Activated naive CD8-positive, alpha-beta T cell treated with anti-CD3 and anti-CD28 coated beads, Interleukin-2, amount 50 U/mL, for 24 hours (primary cell): ENCODE measurements around the gene TMEM242.

Experiments
- ATAC-seq: fragments of 150-1000 bp; cut with Tn5 transposase; one replicate; pipeline ENCODE4 v1.10.0; 2021
- DNase-seq: peaks from one replicate; pipeline ENCODE4 v3.0.0; 2021
- H3K27ac Mint-ChIP-seq: one replicate; pipeline ENCODE4 v1.8.0; 2021; ENCODE audit warnings: mild to moderate bottlenecking, mixed read lengths
- H3K27me3 Mint-ChIP-seq: one replicate; pipeline ENCODE4 v1.8.0; 2021; ENCODE audit warnings: mixed read lengths
- H3K36me3 Mint-ChIP-seq: one replicate; pipeline ENCODE4 v1.8.0; 2021; ENCODE audit warnings: low read depth, mixed read lengths
- H3K4me1 Mint-ChIP-seq: one replicate; pipeline ENCODE4 v1.8.0; 2021; ENCODE audit warnings: mixed read lengths
- H3K4me3 Mint-ChIP-seq: one replicate; pipeline ENCODE4 v1.8.0; 2021; ENCODE audit warnings: mild to moderate bottlenecking, moderate library complexity, mixed read lengths
- H3K9me3 Mint-ChIP-seq: one replicate; pipeline ENCODE4 v1.8.0; 2021; ENCODE audit warnings: mixed read lengths

Gene TMEM242

DNA sequence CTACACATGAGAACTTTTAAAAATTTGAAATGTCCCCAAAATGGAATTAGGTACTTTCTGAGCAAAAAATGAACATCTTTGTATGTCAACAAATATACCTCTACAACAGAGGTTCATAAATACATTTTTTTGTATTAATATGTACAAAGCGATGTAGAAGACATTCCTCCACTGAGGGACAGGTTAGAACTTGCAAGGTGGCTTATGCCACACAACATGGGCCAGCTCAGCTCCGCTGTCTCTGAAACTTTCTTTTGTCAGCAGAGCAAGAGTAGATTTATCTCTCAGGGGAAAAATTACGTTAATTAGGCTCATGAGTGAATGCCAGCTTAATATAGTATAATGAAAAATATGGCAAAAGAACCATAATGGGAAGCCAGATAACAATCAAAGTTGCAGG lies 10.6 kb upstream of the TMEM242 start:
- Mint-ChIP-seq H3K4me1 (no peaks in the 10 kb centered on the region), H3K9me3 (no peaks in the 10 kb centered on the region)
- ATAC-seq: no peak

DNA sequence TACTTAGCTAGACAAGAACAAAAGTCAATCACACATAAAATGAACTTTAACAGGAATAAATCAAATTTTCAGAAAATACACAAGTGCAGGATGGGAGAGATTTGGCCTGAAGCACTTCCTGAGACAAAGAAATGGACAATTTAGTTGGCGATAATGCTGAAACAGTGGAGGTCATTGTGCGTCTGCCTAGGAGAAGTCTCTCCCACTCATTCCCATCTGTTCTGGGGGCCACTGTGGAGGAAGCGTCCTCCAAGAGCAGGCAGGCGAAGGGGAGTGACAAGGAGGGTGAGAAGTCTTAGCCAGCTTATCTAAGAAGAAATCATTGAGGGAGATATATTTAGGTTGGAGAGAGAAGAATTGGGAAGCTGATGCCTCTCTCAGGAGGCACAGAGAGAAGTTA lies 10.2 kb upstream of the TMEM242 start:
- no peaks in the 10 kb centered on the region for H3K9me3 Mint-ChIP-seq
- no peaks in the 10 kb centered on the region for H3K4me1 Mint-ChIP-seq
- H3K27me3 Mint-ChIP-seq: peaks cover 46% of the 10 kb centered on the region
- no peaks in the 10 kb centered on the region for H3K36me3 Mint-ChIP-seq
- no peak overlapping the region for H3K27ac Mint-ChIP-seq
- no peak overlapping the region for H3K4me3 Mint-ChIP-seq
- ATAC-seq (no peak), DNase-seq (no peak)

More for the DNA sequence above, 10.6 kb upstream of the TMEM242 start:
- peaks cover 47% of the 10 kb centered on the region for H3K27me3 Mint-ChIP-seq
- no peak overlapping the region for H3K4me3 Mint-ChIP-seq
- no peaks in the 10 kb centered on the region for H3K36me3 Mint-ChIP-seq
- H3K27ac Mint-ChIP-seq: no peak overlapping the region
- DNase-seq: no peak

DNA sequence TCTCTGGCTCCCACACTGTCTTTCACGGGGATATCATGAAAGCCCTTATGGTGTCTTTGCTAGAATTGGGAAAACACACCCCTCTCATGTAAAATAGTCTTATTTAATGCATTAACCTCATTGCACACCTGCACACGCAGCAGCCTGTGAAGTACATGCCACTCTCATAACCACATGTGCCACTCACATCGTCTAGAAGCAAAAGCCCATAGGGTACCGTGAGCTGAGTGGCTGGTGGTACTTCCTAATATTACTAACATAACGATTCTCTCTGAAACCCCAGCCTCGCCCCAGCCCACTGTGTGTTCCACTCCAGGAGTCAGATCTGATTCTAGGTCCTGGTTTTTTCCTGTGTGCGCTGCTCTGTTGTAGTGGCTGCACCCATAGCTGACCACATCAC lies 9.5 kb upstream of the TMEM242 start:
- DNase-seq (no peak), ATAC-seq (no peak)
- Mint-ChIP-seq H3K9me3 (no peaks in the 10 kb centered on the region), H3K27me3 (peaks cover 51% of the 10 kb centered on the region), H3K4me1 (peaks cover 1% of the 10 kb centered on the region), H3K36me3 (no peaks in the 10 kb centered on the region), H3K27ac (no peak overlapping the region), H3K4me3 (no peak overlapping the region)

DNA sequence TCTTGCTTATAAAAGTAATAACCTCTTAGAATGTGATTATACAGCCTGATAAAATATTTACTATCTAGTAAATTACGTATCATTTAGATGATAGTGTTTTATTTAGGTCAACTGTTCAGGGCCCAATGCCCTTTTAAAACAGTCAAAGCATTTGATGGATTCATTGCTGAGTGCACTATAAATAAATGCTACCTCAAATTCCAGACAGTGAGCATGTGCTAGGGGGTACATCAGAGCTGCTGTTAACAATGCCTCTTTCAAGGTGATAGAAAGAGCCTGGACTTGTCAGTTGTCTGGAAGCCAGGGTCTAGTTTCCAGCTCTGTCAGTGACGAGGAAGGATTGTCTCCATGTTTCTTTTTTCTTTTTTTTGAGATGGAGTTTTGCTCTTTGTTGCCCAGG lies 7.5 kb upstream of the TMEM242 start:
- ATAC-seq (no peak), DNase-seq (no peak)
- Mint-ChIP-seq H3K27me3 (peaks cover 53% of the 10 kb centered on the region), H3K36me3 (no peaks in the 10 kb centered on the region), H3K4me1 (peaks cover 2% of the 10 kb centered on the region), H3K4me3 (no peak overlapping the region), H3K27ac (no peak overlapping the region), H3K9me3 (no peaks in the 10 kb centered on the region)

DNA sequence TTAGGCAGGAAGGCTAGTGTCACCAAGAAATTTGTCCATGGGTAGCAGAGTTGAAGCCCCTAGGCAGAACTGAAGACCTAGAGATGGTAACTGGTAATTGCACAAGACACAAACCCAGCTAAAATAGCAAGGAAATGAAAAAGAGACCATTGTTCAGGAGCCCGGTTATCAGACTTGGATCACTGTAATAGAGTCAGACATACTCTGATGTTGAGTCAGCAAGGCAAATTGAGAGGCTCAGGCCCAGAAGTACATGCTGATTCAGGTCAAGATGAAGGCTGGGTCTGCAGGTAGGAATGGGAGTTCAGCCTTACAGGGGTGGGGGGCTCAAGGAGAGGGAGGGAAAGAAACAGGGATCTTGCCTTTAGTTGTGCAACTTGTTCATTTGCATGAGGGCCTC lies 6.5 kb upstream of the TMEM242 start:
- Mint-ChIP-seq H3K4me1 (peaks cover 7% of the 10 kb centered on the region), H3K27ac (no peak overlapping the region), H3K9me3 (no peaks in the 10 kb centered on the region), H3K4me3 (no peak overlapping the region), H3K36me3 (no peaks in the 10 kb centered on the region), H3K27me3 (peaks cover 55% of the 10 kb centered on the region)
- DNase-seq: no peak
- no peak for ATAC-seq

DNA sequence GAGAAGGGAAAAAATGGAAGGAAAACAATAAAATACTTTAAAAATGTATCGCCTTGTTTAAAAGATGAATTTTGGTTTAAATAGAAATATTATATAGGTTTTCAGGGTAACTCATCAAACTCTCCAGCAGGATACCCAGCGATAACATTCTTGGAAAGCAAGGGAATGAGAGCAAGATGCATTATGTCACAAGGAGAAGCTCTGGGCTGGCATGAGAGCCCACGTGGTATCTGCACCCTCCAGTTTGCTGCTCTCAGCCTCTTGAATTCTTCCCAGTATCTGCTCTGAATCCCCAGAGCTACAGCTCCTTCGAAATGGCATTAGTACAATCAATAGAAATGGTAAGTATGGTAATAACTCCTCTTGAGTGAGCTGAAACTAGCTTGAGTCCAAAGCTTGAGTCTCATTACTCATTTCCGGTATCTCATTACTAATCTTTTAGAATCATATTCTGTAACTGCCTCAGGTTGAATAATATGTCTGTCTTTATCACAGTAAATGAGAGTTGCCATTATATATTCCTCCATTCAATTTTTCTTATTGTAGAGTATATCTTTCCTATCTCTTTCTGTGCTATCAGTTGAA lies 4.9 kb upstream of the TMEM242 start:
- no peak for ATAC-seq
- DNase-seq: no peak
- Mint-ChIP-seq H3K9me3 (no peaks in the 10 kb centered on the region), H3K27me3 (peaks cover 50% of the 10 kb centered on the region), H3K4me3 (no peak overlapping the region), H3K4me1 (peaks cover 21% of the 10 kb centered on the region), H3K36me3 (no peaks in the 10 kb centered on the region), H3K27ac (no peak overlapping the region)

DNA sequence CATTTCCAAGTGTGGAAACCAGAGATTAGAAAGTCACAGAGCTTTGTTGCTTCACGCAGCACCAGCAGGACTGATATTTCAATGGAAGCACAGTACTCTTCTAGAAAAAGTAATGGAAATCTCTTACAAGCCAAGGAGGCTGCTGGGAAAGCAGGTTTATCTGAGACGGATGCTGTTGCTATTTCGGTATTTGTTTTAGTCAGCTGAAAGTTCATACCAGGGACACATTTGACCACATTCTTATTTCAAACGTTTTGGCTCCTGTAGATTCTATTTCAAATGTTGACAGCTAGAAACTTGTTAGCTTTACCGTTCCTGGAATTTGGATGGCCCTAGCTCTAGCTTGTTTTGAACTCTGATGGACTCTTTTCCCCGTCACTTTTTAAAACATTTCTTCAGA lies 3.7 kb upstream of the TMEM242 start:
- Mint-ChIP-seq H3K27ac (no peak overlapping the region), H3K36me3 (no peaks in the 10 kb centered on the region), H3K9me3 (no peaks in the 10 kb centered on the region), H3K27me3 (peaks cover 44% of the 10 kb centered on the region), H3K4me3 (no peak overlapping the region), H3K4me1 (peaks cover 28% of the 10 kb centered on the region)
- DNase-seq (no peak), ATAC-seq (no peak)

DNA sequence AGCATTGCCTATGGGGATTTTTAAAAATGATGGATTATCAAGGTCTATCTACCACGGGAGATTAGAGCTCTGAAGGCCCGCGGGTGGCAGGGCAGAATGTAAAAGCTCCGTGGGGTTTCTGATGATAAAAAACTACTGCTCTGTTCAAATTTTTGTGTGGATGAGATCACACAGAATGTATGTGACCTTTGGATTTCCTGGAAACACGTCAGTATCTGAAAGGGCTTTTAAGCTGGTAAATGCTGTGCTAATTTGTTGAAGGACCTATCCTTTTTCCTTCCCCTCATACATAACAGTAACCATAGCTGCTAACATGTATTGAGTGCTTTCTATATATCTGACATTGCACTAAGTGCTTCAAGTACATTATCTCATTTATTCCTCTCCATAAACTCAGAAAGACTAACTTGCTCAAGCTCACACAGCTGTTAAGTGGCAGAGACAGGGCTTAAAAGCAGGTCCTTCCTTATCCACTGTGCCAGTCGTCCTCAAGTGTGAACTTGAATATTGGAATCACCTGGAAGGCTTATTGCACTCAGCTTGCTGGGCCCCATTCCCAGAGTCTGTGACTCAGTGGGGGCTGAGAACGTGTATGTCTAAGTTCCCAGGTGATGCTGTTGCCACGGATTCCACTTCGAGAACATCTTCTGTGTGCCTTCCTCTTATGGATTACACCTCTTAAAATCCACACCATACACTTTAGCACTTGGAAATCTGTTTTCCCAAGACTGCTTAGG lies 1.9 kb upstream of the TMEM242 start:
- ATAC-seq (no peak), DNase-seq (no peak)
- Mint-ChIP-seq H3K4me3 (peak overlapping the region; percentile 0), H3K27me3 (peaks cover 34% of the 10 kb centered on the region), H3K4me1 (peaks cover 34% of the 10 kb centered on the region), H3K9me3 (no peaks in the 10 kb centered on the region), H3K36me3 (peaks cover 3% of the 10 kb centered on the region), H3K27ac (no peak overlapping the region)

DNA sequence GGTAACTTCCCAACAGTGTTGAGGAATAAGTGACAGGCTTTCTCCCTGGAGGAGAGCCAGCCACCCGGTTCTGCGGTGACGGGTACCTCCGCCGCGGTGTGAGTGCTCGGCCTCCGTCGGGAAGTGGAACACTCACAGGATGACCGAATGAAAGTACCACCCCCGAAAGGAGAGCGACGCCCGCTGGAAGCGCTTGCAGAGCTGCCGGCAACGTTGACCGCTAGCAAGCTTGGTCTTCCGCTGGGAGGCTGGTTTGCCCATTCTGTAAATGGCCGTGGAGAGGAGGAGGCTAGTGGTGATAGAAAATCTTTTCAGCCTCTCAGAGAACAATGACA lies 614 bp upstream of the TMEM242 start:
- peak overlapping the region; percentile 97 for H3K4me3 Mint-ChIP-seq
- peaks cover 28% of the 10 kb centered on the region for H3K27me3 Mint-ChIP-seq

DNA sequence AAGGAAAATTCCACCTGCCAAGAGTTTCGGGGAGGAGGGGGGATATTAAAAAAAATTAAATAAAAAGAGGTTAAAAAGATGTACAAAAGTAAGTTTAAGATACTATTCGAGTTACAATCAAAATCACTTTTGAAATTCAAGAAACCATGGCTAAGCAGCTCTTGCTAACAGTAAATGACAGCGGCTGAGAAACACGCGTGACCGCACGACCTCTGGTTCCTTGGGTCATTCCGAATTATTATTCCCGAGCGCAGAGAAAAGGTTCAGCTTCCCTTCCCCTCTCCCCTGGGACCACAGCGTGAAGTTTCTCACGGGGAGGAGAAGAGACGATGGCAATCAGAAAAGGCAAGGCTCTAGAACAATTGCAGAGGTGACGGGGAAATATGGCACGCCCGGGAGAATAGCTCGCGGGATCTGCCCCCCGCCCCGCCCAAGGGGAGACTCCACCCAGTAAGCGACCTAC lies 496 bp downstream of the TMEM242 start:
- DNase-seq (peak; percentile 81), ATAC-seq (no peak)
- Mint-ChIP-seq H3K27ac (peak overlapping the region; percentile 88), H3K36me3 (peaks cover 3% of the 10 kb centered on the region), H3K9me3 (no peaks in the 10 kb centered on the region), H3K4me3 (peak overlapping the region; percentile 97), H3K27me3 (peaks cover 22% of the 10 kb centered on the region), H3K4me1 (peaks cover 33% of the 10 kb centered on the region)

More for the DNA sequence above, 614 bp upstream of the TMEM242 start:
- H3K9me3 Mint-ChIP-seq: no peaks in the 10 kb centered on the region
- peak; percentile 1 for ATAC-seq
- peaks cover 34% of the 10 kb centered on the region for H3K4me1 Mint-ChIP-seq
- H3K27ac Mint-ChIP-seq: peak overlapping the region; percentile 88
- peak; percentile 52 for DNase-seq
- H3K36me3 Mint-ChIP-seq: peaks cover 3% of the 10 kb centered on the region

DNA sequence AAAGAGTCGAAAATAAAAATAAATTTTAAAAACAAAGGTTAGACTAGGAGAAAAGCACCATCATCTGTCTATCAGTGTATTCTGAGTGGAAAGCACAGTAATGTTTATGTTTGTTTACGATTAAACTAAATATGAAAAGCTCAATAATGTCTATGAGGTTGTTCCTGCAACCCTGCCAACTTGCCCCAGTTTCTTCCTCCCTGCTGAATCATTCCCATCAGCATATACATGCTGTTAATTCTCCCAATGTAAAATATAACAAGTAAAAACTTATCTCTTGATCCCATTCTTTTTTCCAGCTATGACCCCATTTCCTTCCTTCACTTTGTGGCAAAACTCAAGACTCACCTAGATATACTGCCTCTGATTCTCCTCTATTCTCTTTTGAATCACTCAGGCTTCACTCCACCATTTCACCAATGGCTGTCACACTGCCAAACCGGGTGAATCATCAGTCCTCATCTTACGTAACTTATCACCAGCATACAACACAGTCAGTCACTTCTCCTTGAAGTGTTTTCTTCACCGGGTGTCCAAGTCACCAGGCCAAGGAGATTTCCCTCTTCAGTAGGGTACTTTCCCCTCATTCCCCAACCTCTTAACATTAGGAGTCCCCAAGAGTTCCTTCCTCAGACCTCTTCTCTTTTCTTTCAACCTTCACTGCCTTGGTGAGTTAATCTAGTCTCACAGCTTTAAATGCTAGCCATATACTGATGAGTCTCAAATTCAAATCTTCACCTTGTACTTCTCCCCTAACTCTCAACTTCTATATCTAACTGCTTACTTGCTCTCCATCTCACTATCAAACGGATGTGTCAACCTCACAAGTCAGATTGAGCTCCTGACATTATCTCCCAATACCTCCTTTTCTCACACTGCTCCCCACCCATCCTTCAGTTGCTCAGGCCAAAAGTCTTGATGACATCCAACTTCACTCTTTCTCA lies 6.2 kb downstream of the TMEM242 start:
- Mint-ChIP-seq H3K27ac (peak overlapping the region; percentile 7), H3K4me1 (peaks cover 12% of the 10 kb centered on the region), H3K36me3 (peaks cover 17% of the 10 kb centered on the region), H3K4me3 (no peak overlapping the region), H3K27me3 (no peaks in the 10 kb centered on the region), H3K9me3 (no peaks in the 10 kb centered on the region)
- no peak for DNase-seq
- ATAC-seq: no peak

DNA sequence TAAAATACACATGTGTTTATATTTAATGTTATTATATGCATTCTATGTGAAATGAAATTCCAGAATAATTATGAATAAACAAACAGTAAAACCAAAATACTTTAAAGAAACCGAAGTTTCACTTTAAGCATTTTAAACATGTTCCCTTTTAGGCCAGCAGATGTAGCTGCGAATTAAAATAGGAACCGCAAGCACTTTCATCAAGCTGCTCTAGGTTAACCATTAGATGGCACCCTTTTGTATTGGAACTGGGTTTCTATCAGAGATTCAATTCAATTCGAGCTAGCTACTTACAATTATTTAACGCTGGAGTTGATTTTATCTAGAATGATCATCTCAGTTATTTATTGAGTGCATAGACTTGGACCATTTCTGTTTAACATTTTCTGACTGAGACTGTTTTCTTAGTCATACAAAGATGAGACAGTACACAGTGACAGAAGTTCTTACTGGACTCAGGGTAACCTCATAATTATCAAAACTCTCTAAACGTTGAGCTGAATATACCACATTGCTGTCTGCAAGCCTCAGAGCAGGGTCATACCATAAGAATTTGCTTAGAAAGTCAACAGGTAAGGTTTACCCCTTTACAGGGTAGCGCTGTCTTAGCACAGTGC lies 8.5 kb downstream of the TMEM242 start:
- ATAC-seq (peak; percentile 80), DNase-seq (no peak)
- H3K4me3 Mint-ChIP-seq: no peak overlapping the region
- H3K4me1 Mint-ChIP-seq: peaks cover 6% of the 10 kb centered on the region
- H3K27me3 Mint-ChIP-seq: no peaks in the 10 kb centered on the region
- H3K36me3 Mint-ChIP-seq: peaks cover 14% of the 10 kb centered on the region
- no peaks in the 10 kb centered on the region for H3K9me3 Mint-ChIP-seq
- no peak overlapping the region for H3K27ac Mint-ChIP-seq

DNA sequence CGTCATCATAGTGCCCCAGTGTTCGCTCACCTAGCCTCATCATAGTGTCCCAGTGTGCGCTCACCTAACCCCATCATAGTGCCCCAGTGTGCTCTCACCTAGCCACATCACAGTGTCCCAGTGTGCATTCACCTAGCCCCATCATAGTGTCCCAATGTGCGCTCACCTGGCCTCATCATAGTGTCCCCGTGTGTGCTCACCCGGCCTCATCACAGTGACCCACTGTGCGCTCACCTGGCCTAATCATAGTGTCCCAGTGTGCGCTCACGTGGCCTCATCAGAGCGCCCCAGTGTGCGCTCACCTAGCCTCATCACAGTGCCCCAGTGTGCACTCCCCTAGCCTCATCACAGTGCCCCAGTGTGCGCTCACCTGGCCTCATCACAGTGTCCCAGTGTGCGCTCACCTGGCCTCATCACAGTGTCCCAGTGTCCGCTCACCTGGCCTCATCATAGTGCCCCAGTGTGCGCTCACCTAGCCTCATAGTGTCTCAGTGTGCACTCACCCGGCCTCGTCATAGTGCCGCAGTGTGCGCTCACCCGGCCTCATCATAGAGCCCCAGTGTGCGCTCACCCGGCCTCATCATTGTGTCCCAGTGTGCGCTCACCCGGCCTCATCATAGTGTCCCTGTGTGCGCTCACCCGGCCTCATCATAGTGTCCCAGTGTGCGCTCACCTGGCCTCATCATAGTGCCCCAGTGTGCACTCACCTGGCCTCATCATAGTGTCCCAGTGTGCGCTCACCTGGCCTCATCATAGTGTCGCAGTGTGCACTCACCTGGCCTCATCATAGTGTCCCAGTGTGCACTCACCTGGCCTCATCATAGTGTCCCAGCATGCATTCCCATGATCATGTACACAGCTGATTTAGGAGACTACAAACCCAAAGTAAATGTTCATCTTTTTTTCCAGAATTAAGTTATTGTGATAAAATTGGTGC lies 9.5 kb downstream of the TMEM242 start:
- no peak for ATAC-seq
- Mint-ChIP-seq H3K27me3 (no peaks in the 10 kb centered on the region), H3K4me3 (no peak overlapping the region), H3K36me3 (peaks cover 14% of the 10 kb centered on the region), H3K9me3 (no peaks in the 10 kb centered on the region), H3K27ac (no peak overlapping the region), H3K4me1 (peaks cover 6% of the 10 kb centered on the region)
- DNase-seq: no peak
